GM21515 (cell line): Measurements from ENCODE around the gene UBE2L3.
"Not testable (repeated sequence)": the region's sequence is repeated elsewhere in the genome, so short reads cannot be mapped to it uniquely, and the experiment has no call there.

Experiments used
- ATAC-seq: cut with Tn5 transposase; IDR thresholded peaks from one replicate; pipeline ENCODE4 v1.9.1; 2021; ENCODE audit not compliant: unreplicated experiment

The UBE2L3 gene

GRCh38 chr22:21567456-21568346 lies at the start of gene UBE2L3:
Gene UBE2L3, plus strand, starts transcription at chr22:21567714. Its CDS starts 31 bp downstream, at chr22:21567745.
- no peak for ATAC-seq

GRCh38 chr22:21526705-21527500 lies 40.6 kb upstream of the UBE2L3 start:
- not testable (repeated sequence) for ATAC-seq

GRCh38 chr22:21531525-21531924 lies 36.0 kb upstream of the UBE2L3 start:
- ATAC-seq: not testable (repeated sequence)

- ATAC-seq: not testable (repeated sequence)
These were observed 34.5 kb upstream of the UBE2L3 start for GRCh38 chr22:21532863-21533648.

GRCh38 chr22:21539862-21540261 lies 27.7 kb upstream of the UBE2L3 start:
- not testable (repeated sequence) for ATAC-seq

- ATAC-seq: not testable (repeated sequence)
These were observed 22.8 kb upstream of the UBE2L3 start for GRCh38 chr22:21544432-21545322.

GRCh38 chr22:21549558-21549957 lies 18.0 kb upstream of the UBE2L3 start:
- not testable (repeated sequence) for ATAC-seq

GRCh38 chr22:21550008-21550677 lies 17.4 kb upstream of the UBE2L3 start:
- peak; percentile 63 for ATAC-seq

- ATAC-seq: peak; percentile 45
These were observed 16.9 kb upstream of the UBE2L3 start for GRCh38 chr22:21550678-21551047.

- not testable (repeated sequence) for ATAC-seq
These were observed 16.2 kb upstream of the UBE2L3 start, which contains the start of gene RIMBP3C for GRCh38 chr22:21551361-21551760. Gene RIMBP3C, minus strand, starts transcription at chr22:21551461. Its CDS starts 485 bp downstream, at chr22:21550976.

- ATAC-seq: not testable (repeated sequence)
These were observed 8.0 kb upstream of the UBE2L3 start for GRCh38 chr22:21559345-21560125.

GRCh38 chr22:21560657-21561056 lies 6.9 kb upstream of the UBE2L3 start:
- ATAC-seq: not testable (repeated sequence)

- no peak for ATAC-seq
These were observed 3.6 kb upstream of the UBE2L3 start for GRCh38 chr22:21563912-21564311.

- ATAC-seq: no peak
These were observed 3.1 kb upstream of the UBE2L3 start for GRCh38 chr22:21564411-21564810.

GRCh38 chr22:21568347-21569075 lies 997 bp downstream of the UBE2L3 start:
- ATAC-seq: no peak

- not testable (repeated sequence) for ATAC-seq
These were observed 1.5 kb downstream of the UBE2L3 start for GRCh38 chr22:21569076-21569427.

GRCh38 chr22:21569459-21570170 lies 2.1 kb downstream of the UBE2L3 start:
- no peak for ATAC-seq
